IMR-90 (cell line): Measurements from ENCODE around the gene CTR9. TPM values are rescaled to one million over a fixed set of nuclear protein-coding genes. Genes with fewer than 3 reads are reported as not detected.

Experiments used
- ATAC-seq: fragments of 200-7000 bp; cut with Tn5 transposase; 2 replicates; pipeline ENCODE4 v1.9.1; 2020; ENCODE audit warnings: low read depth, mild to moderate bottlenecking, moderate library complexity
- BruUV-seq: library from RNA; stranded (reverse); fragments of 400-500 nt; replicated peaks from 2 replicates; lab custom pipeline; 2021; lab: Mats Ljungman, UMichigan
- CTCF ChIA-PET: fragments of 300-600 bp; formaldehyde crosslinking; extraction: SDS; loops from one replicate; lab custom pipeline; 2021; ENCODE audit warnings: antibody characterized with exemption; lab: Yijun Ruan, JAX
- POLR2A ChIA-PET: fragments of 300-600 bp; sonication (Branson Sonifier 250); formaldehyde crosslinking; loops from one replicate; lab custom pipeline; 2022; ENCODE audit warnings: antibody characterized with exemption; ENCODE audit not compliant: unreplicated experiment; lab: Charles Lee
- DNase-seq: peaks from one replicate; pipeline ENCODE4 v3.0.0; 2013
- H2AFZ ChIP-seq: replicated peaks from 2 replicates; pipeline ENCODE3; 2013; ENCODE audit warnings: low read length, mild to moderate bottlenecking; ENCODE audit not compliant: poor library complexity
- H2AK5ac ChIP-seq: 2 replicates; pipeline ENCODE4 v1.6.1; 2013; ENCODE audit warnings: low read depth, low read length, inconsistent platforms
- H2AK9ac ChIP-seq: replicated peaks from 2 replicates; pipeline ENCODE3; 2013; ENCODE audit warnings: mild to moderate bottlenecking, low read depth, low read length, moderate library complexity; ENCODE audit not compliant: poor library complexity
- H2BK120ac ChIP-seq: 2 replicates; pipeline ENCODE4 v1.6.1; 2013; ENCODE audit warnings: low read depth, low read length, inconsistent platforms
- H2BK15ac ChIP-seq: 3 replicates; pipeline ENCODE4 v1.6.1; 2013; ENCODE audit warnings: low read depth, low read length, inconsistent platforms
- H2BK20ac ChIP-seq: 2 replicates; pipeline ENCODE4 v1.6.1; 2013; ENCODE audit warnings: low read depth, mild to moderate bottlenecking, inconsistent platforms, low read length, moderate library complexity
- H2BK5ac ChIP-seq: 2 replicates; pipeline ENCODE4 v1.6.1; 2013; ENCODE audit warnings: mild to moderate bottlenecking, low read depth, low read length, inconsistent platforms; ENCODE audit not compliant: poor library complexity, severe bottlenecking
- H3K14ac ChIP-seq: replicated peaks from 2 replicates; pipeline ENCODE4 v1.6.1; 2013; ENCODE audit warnings: low read depth, low read length, inconsistent platforms
- H3K18ac ChIP-seq: 2 replicates; pipeline ENCODE4 v1.6.1; 2013; ENCODE audit warnings: low read depth, low read length, control low read depth
- H3K23ac ChIP-seq: 2 replicates; pipeline ENCODE4 v1.6.1; 2013; ENCODE audit warnings: low read depth, low read length, inconsistent platforms
- H3K27ac ChIP-seq: 2 replicates; pipeline ENCODE4 v1.5.1; 2013; ENCODE audit warnings: mild to moderate bottlenecking, control low read depth, low read length; ENCODE audit not compliant: insufficient read depth
- H3K27me3 ChIP-seq: 2 replicates; pipeline ENCODE4 v1.6.1; 2013; ENCODE audit warnings: low read length; ENCODE audit not compliant: control insufficient read depth, insufficient read depth
- H3K36me3 ChIP-seq: 2 replicates; pipeline ENCODE4 v1.6.1; 2013; ENCODE audit warnings: low read length, mixed read lengths; ENCODE audit not compliant: control insufficient read depth, insufficient read depth
- H3K4ac ChIP-seq: 2 replicates; pipeline ENCODE4 v1.6.1; 2013; ENCODE audit warnings: low read depth, low read length, inconsistent platforms
- H3K4me1 ChIP-seq: 2 replicates; pipeline ENCODE4 v1.6.1; 2013; ENCODE audit warnings: low read length, mixed read lengths; ENCODE audit not compliant: control insufficient read depth, insufficient read depth
- H3K4me2 ChIP-seq: 2 replicates; pipeline ENCODE4 v1.6.1; 2013; ENCODE audit warnings: low read depth, mild to moderate bottlenecking, control low read depth, low read length, moderate library complexity
- H3K4me3 ChIP-seq: 2 replicates; pipeline ENCODE4 v1.5.1; 2013; ENCODE audit warnings: low read depth, mild to moderate bottlenecking, control low read depth, low read length, moderate library complexity; ENCODE audit not compliant: insufficient read depth
- H3K56ac ChIP-seq: 2 replicates; pipeline ENCODE4 v1.6.1; 2013; ENCODE audit warnings: low read length, inconsistent platforms; ENCODE audit not compliant: insufficient read depth; ENCODE audit errors: extremely low read depth
- H3K79me1 ChIP-seq, 2 experiments: 2 replicates each; pipeline ENCODE4 v1.6.1; 2013; ENCODE audit warnings: low read length in 2 of 2, inconsistent platforms in 1 of 2, low read depth in 1 of 2
- H3K9ac ChIP-seq: 2 replicates; pipeline ENCODE4 v1.6.1; 2013; ENCODE audit warnings: low read depth, low read length, control low read depth
- H3K9me1 ChIP-seq: 2 replicates; pipeline ENCODE4 v1.6.1; 2013; ENCODE audit warnings: low read length, inconsistent platforms; ENCODE audit not compliant: insufficient read depth
- H3K9me3 ChIP-seq: 2 replicates; pipeline ENCODE4 v1.6.1; 2013; ENCODE audit warnings: low read length; ENCODE audit not compliant: control insufficient read depth, insufficient read depth
- H4K20me1 ChIP-seq: 2 replicates; pipeline ENCODE4 v1.6.1; 2013; ENCODE audit warnings: low read length, inconsistent platforms; ENCODE audit not compliant: insufficient read depth
- H4K5ac ChIP-seq: 2 replicates; pipeline ENCODE4 v1.6.1; 2013; ENCODE audit warnings: mild to moderate bottlenecking, low read depth, low read length, control low read depth
- H4K8ac ChIP-seq, 2 experiments: 2 replicates each; pipeline ENCODE4 v1.6.1; 2013; ENCODE audit warnings: low read depth in 2 of 2, low read length in 2 of 2, control low read depth in 1 of 2, inconsistent platforms in 1 of 2
- H4K91ac ChIP-seq: 2 replicates; pipeline ENCODE4 v1.6.1; 2013; ENCODE audit warnings: low read depth, low read length, inconsistent platforms; ENCODE audit not compliant: insufficient read depth
- CTCF ChIP-seq: conservative IDR thresholded peaks from 2 replicates; pipeline ENCODE4 v1.5.1; 2012; ENCODE audit warnings: mild to moderate bottlenecking, low read depth, low read length, improper control_type of control experiment
- ELK1 ChIP-seq: fragments of 150-350 bp; IDR thresholded peaks from 2 replicates; pipeline ENCODE4 v1.6.1; 2016; ENCODE audit warnings: low read depth, mild to moderate bottlenecking, low read length, moderate library complexity, borderline replicate concordance
- MXI1 ChIP-seq: IDR thresholded peaks from 2 replicates; pipeline ENCODE4 v1.6.1; 2012; ENCODE audit warnings: low read depth, mild to moderate bottlenecking, low read length, moderate library complexity, borderline replicate concordance
- RAD21 ChIP-seq: IDR thresholded peaks from 2 replicates; pipeline ENCODE4 v1.6.1; 2012; ENCODE audit warnings: low read length, improper control_type of control experiment
- RCOR1 ChIP-seq: IDR thresholded peaks from 2 replicates; pipeline ENCODE4 v1.6.1; 2012; ENCODE audit warnings: mild to moderate bottlenecking, low read length, improper control_type of control experiment; ENCODE audit not compliant: insufficient replicate concordance
- SMC3 ChIP-seq: fragments of 150-350 bp; IDR thresholded peaks from 2 replicates; pipeline ENCODE4 v1.6.1; 2016; ENCODE audit warnings: low read depth, mild to moderate bottlenecking, antibody characterized with exemption, low read length, moderate library complexity
- dilution Hi-C: fragments of 300-500 bp; cut with HindIII; formaldehyde crosslinking; loops from one replicate; pipeline ENCODE4 v1.14.3; 2018; ENCODE audit warnings: low sequenced_read_pairs; ENCODE audit not compliant: unreplicated experiment
- in situ Hi-C: fragments of 300-500 bp; cut with MboI; formaldehyde crosslinking; loops from 3 replicates; pipeline ENCODE4 v1.14.3; 2019; ENCODE audit warnings: low sequenced_read_pairs, inconsistent platforms, mixed read lengths
- intact Hi-C: fragments of 100-400 bp; cut with micrococcal nuclease; formaldehyde crosslinking; loops from 2 replicates; pipeline ENCODE4 v1.10.0; 2022
- polyA plus RNA-seq, 3 experiments: library from polyadenylated mRNA; depleted of rRNA; stranded (reverse); fragments of >200 nt; gene quantifications; 2 replicates each; pipeline ENCODE4 v1.2.3, GENCODE V29; 2012; ENCODE audit warnings: low replicate concordance in 1 of 3
- total RNA-seq: library from RNA; depleted of rRNA; stranded (reverse); fragments of >200 nt; gene quantifications from 2 replicates; pipeline ENCODE4 v1.2.3, GENCODE V29; 2012
- TF ChIP-seq, protein P1 (sequence below): fragments of 150-350 bp; IDR thresholded peaks from 2 replicates; pipeline ENCODE4 v1.6.1; 2017; ENCODE audit warnings: mild to moderate bottlenecking, antibody characterized with exemption, low read length, low read depth

Gene CTR9
- total and polyA plus RNA-seq, 2 of the 4 experiments (the other 2 are of a cell fraction), result 16.8 to 37.1 TPM

- Histone ChIP-seq H2AFZ (no peak overlapping the region), H4K5ac (no peak overlapping the region), H4K20me1 (no peaks in the 10 kb centered on the region), H3K9me3 (no peaks in the 10 kb centered on the region), H3K27ac (no peak overlapping the region), H3K79me1 (peaks cover 0 to 2% of the 10 kb centered on the region in 2 experiments; a peak in 1 of 4 replicates), H3K4ac (no peak overlapping the region), H2AK5ac (no peak overlapping the region), H2BK5ac (no peak overlapping the region), H4K91ac (no peak overlapping the region), H2BK20ac (no peak overlapping the region), H3K4me2 (no peak overlapping the region), H3K56ac (no peak overlapping the region), H2BK120ac (no peak overlapping the region), H3K9ac (no peak overlapping the region), H3K4me1 (no peaks in the 10 kb centered on the region), H3K14ac (no peak overlapping the region), H3K4me3 (no peak overlapping the region), H2BK15ac (no peak overlapping the region), H2AK9ac (no peak overlapping the region), H4K8ac (no peak overlapping the region), H3K9me1 (no peaks in the 10 kb centered on the region; the same call in 1 of the 2 replicates), H3K36me3 (peaks cover 33% of the 10 kb centered on the region), H3K18ac (no peak overlapping the region), H3K27me3 (no peaks in the 10 kb centered on the region), H3K23ac (no peak overlapping the region)
- BruUV-seq, result no TSS peak
- TF ChIP-seq MXI1 (no peak), ELK1 (no peak), RAD21 (no peak), SMC3 (no peak), CTCF (no peak), RCOR1 (no peak)
- TF ChIP-seq, protein P1, sequence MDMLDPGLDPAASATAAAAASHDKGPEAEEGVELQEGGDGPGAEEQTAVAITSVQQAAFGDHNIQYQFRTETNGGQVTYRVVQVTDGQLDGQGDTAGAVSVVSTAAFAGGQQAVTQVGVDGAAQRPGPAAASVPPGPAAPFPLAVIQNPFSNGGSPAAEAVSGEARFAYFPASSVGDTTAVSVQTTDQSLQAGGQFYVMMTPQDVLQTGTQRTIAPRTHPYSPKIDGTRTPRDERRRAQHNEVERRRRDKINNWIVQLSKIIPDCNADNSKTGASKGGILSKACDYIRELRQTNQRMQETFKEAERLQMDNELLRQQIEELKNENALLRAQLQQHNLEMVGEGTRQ, result no peak
- dilution Hi-C loops, result no loop called here
- ChIA-PET CTCF (interaction anchor here (0.8 kb wide), 1 partner anchor 8 kb away, joined by 3 read pairs; no protein-coding TSS in a partner anchor), POLR2A (no interaction called here)
- no peak for ATAC-seq
- intact Hi-C loops, result no loop called here
- in situ Hi-C loops, result no loop called here
- no peak for DNase-seq
Measured at GRCh38 chr11:10762185-10762584, 11.1 kb downstream of the CTR9 start.
